K562 (cell line): ENCODE results near the gene GRIK2.

Experiments used
- CTCF ChIP-seq, 3 experiments: IDR thresholded peaks in 2 of 3; conservative IDR thresholded peaks in 1 of 3; 2 replicates each; pipeline ENCODE4 v1.5.1; 2011 to 2012; ENCODE audit warnings: low read length in 3 of 3, mild to moderate bottlenecking in 3 of 3, control low read depth in 2 of 3, improper control_type of control experiment in 1 of 3, inconsistent platforms in 1 of 3, low read depth in 1 of 3, mixed read lengths in 1 of 3, moderate library complexity in 1 of 3; ENCODE audit not compliant: insufficient read depth in 2 of 3
- FOXK1 ChIP-seq: sonication (generic); formaldehyde crosslinking; IDR thresholded peaks from 2 replicates; pipeline ENCODE4 v1.8.0; 2022; ENCODE audit warnings: missing genetic modification reagents, mild to moderate bottlenecking, borderline replicate concordance
- HDAC1 ChIP-seq, 2 experiments: fragments of 450-650 bp; IDR thresholded peaks; 2 replicates each; pipeline ENCODE4 v1.6.1; 2016 to 2017; ENCODE audit warnings: inconsistent platforms in 1 of 2, mild to moderate bottlenecking in 1 of 2, moderate library complexity in 1 of 2
- SIN3A ChIP-seq, 2 experiments: fragments of 150-350 bp in 1 of 2; IDR thresholded peaks; 2 replicates each; pipeline ENCODE4 v1.6.1; 2011 to 2016; ENCODE audit warnings: borderline replicate concordance in 2 of 2, low read depth in 2 of 2, low read length in 2 of 2, mild to moderate bottlenecking in 2 of 2, moderate library complexity in 2 of 2; ENCODE audit not compliant: control insufficient read depth in 1 of 2
- ZNF407 ChIP-seq: fragments of 450-650 bp; IDR thresholded peaks from 2 replicates; pipeline ENCODE4 v1.6.1; 2016; ENCODE audit warnings: low read depth
- TF ChIP-seq, protein P1 (sequence below), 2 experiments: fragments of 200-800 bp in 1 of 2; sonication (Bioruptor generic) in 1 of 2; sonication (generic) in 1 of 2; formaldehyde crosslinking in 1 of 2; IDR thresholded peaks in 1 of 2; conservative IDR thresholded peaks in 1 of 2; 2 replicates each; pipeline versions ENCODE4 v1.5.0 to v1.6.1; 2016 to 2020; ENCODE audit warnings: missing compliant biosample characterization in 1 of 2, missing genetic modification characterization in 1 of 2, missing genetic modification reagents in 1 of 2

- TF ChIP-seq, protein P1, sequence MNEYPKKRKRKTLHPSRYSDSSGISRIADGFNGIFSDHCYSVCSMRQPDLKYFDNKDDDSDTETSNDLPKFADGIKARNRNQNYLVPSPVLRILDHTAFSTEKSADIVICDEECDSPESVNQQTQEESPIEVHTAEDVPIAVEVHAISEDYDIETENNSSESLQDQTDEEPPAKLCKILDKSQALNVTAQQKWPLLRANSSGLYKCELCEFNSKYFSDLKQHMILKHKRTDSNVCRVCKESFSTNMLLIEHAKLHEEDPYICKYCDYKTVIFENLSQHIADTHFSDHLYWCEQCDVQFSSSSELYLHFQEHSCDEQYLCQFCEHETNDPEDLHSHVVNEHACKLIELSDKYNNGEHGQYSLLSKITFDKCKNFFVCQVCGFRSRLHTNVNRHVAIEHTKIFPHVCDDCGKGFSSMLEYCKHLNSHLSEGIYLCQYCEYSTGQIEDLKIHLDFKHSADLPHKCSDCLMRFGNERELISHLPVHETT (CRISPR knock-in tag; conservative IDR thresholded peaks at IDR 0.05 in 1 of 2, IDR thresholded peaks at IDR 0.05 in 1 of 2) = no peak
- TF ChIP-seq SIN3A (IDR thresholded peaks at IDR 0.05; ENCODE audit: borderline replicate concordance in 2 of 2, control insufficient read depth in 1 of 2, low read depth in 2 of 2, low read length in 2 of 2) (no peak), HDAC1 (IDR thresholded peaks at IDR 0.05) (no peak), ZNF407 (no peak), FOXK1 (CRISPR knock-in tag) (no peak), CTCF (IDR thresholded peaks at IDR 0.05 in 2 of 3, conservative IDR thresholded peaks at IDR 0.05 in 1 of 3; ENCODE audit: insufficient read depth in 2 of 3, low read depth in 1 of 3, low read length in 3 of 3) (no peak)
Observed at GRCh38 chr6:101392586-101393230, 800 bp upstream of the GRIK2 start.
